Measurements from ENCODE around the gene CENPS.

- TF ChIP-seq CTCF (IDR thresholded peaks at IDR 0.05; ENCODE audit: poor library complexity) (no peak), EZH2 (IDR thresholded peaks at IDR 0.05; ENCODE audit: borderline replicate concordance) (no peak)
These were observed 10.9 kb upstream of the CENPS start for GRCh38 chr1:10419351-10419750.

Data from hepatocyte (in vitro differentiated cells).